Panc1 (cell line): ENCODE measurements around the gene CCM2. TPM values are rescaled to one million over a fixed set of nuclear protein-coding genes. Genes with fewer than 3 reads are reported as not detected.
A peak's percentile ranks its signal among the peaks of the same experiment; 100 is the strongest.

Source experiments
- ATAC-seq: fragments of 200-7000 bp; cut with Tn5 transposase; 2 replicates; pipeline ENCODE4 v1.9.1; 2020; ENCODE audit warnings: mild to moderate bottlenecking, moderate library complexity
- BruUV-seq: library from RNA; stranded (reverse); fragments of 400-500 nt; replicated peaks from 2 replicates; lab custom pipeline; 2021; lab: Mats Ljungman, UMichigan
- CTCF ChIA-PET: fragments of 300-600 bp; sonication (Branson Sonifier 250); formaldehyde crosslinking; loops from one replicate; lab custom pipeline; 2022; ENCODE audit warnings: antibody characterized with exemption; lab: Charles Lee
- POLR2A ChIA-PET: fragments of 300-600 bp; sonication (Branson Sonifier 250); formaldehyde crosslinking; loops from one replicate; lab custom pipeline; 2022; ENCODE audit warnings: antibody characterized with exemption; lab: Charles Lee
- DNase-seq: peaks from one replicate; pipeline ENCODE4 v3.0.0-alpha.2; 2010; ENCODE audit warnings: low read depth, low spot score
- H3K27ac ChIP-seq: 2 replicates; pipeline ENCODE4 v1.5.1; 2011; ENCODE audit warnings: mild to moderate bottlenecking, low read length, inconsistent platforms
- H3K27me3 ChIP-seq: fragments of 200-500 bp; sonication (Bioruptor generic); 2 replicates; pipeline ENCODE4 v1.6.0; 2014; ENCODE audit warnings: low read length, inconsistent platforms; ENCODE audit not compliant: control insufficient read depth, insufficient read depth
- H3K36me3 ChIP-seq: fragments of 200-500 bp; sonication (Bioruptor generic); 2 replicates; pipeline ENCODE4 v1.5.1; 2014; ENCODE audit warnings: inconsistent platforms, mild to moderate bottlenecking, low read length, moderate library complexity; ENCODE audit not compliant: control insufficient read depth, insufficient read depth
- H3K4me1 ChIP-seq: 2 replicates; pipeline ENCODE4 v1.5.1; 2011; ENCODE audit warnings: inconsistent platforms, mild to moderate bottlenecking, low read length, moderate library complexity; ENCODE audit not compliant: control insufficient read depth, insufficient read depth
- H3K4me3 ChIP-seq, 2 experiments: 2 replicates each; pipeline ENCODE4 v1.5.1; 2011 to 2012; ENCODE audit warnings: low read depth in 2 of 2, low read length in 2 of 2, mild to moderate bottlenecking in 2 of 2, inconsistent platforms in 1 of 2, moderate library complexity in 1 of 2
- H3K9me3 ChIP-seq: fragments of 200-500 bp; sonication (Bioruptor generic); 2 replicates; pipeline ENCODE4 v1.5.1; 2014; ENCODE audit warnings: low read depth, mild to moderate bottlenecking, inconsistent platforms, low read length, moderate library complexity; ENCODE audit not compliant: control insufficient read depth, insufficient read depth
- CTCF ChIP-seq: fragments of 450-650 bp; IDR thresholded peaks from 2 replicates; pipeline ENCODE4 v1.5.1; 2017; ENCODE audit warnings: mild to moderate bottlenecking
- POLR2AphosphoS5 ChIP-seq: IDR thresholded peaks from 2 replicates; pipeline ENCODE4 v1.6.1; 2012; ENCODE audit warnings: mild to moderate bottlenecking, low read depth, low read length, moderate library complexity
- SIN3A ChIP-seq: IDR thresholded peaks from 2 replicates; pipeline ENCODE4 v1.6.1; 2012; ENCODE audit warnings: low read depth, mild to moderate bottlenecking, low read length, moderate library complexity, borderline replicate concordance; ENCODE audit not compliant: insufficient read depth
- TCF7L2 ChIP-seq: IDR thresholded peaks from 2 replicates; pipeline ENCODE4 v1.6.1; 2011; ENCODE audit warnings: mild to moderate bottlenecking, low read depth, low read length, inconsistent platforms
- in situ Hi-C: cut with HindIII; loops from 2 replicates; pipeline ENCODE4 v1.10.0; 2016; ENCODE audit warnings: low sequenced_read_pairs, low pct_unique_long_range_greater_than_20kb
- intact Hi-C: fragments of 100-400 bp; cut with micrococcal nuclease; formaldehyde crosslinking; loops from one replicate; pipeline ENCODE4 v1.10.0; 2022; ENCODE audit not compliant: unreplicated experiment
- total RNA-seq: library from RNA; stranded (reverse); gene quantifications from one replicate; pipeline ENCODE4 v1.2.1, GENCODE V29; 2021; ENCODE audit not compliant: unreplicated experiment
- TF ChIP-seq, protein P1 (sequence below), 2 experiments: IDR thresholded peaks; 2 replicates each; pipeline ENCODE4 v1.6.1; 2011 to 2012; ENCODE audit warnings: low read depth in 2 of 2, control low read depth in 1 of 2, low read length in 1 of 2, mild to moderate bottlenecking in 1 of 2, moderate library complexity in 1 of 2; ENCODE audit not compliant: insufficient read depth in 1 of 2

Gene CCM2
- total RNA-seq, 1 experiment from 2014 or later: 97.1 TPM

GRCh38 chr7:45057878-45058277 is 57.9 kb downstream of the CCM2 start:
- Histone ChIP-seq H3K27me3 (no peaks in the 10 kb centered on the region), H3K27ac (no peak overlapping the region), H3K4me1 (no peaks in the 10 kb centered on the region), H3K9me3 (no peaks in the 10 kb centered on the region), H3K36me3 (no peaks in the 10 kb centered on the region), H3K4me3 (no peak overlapping the region)
- no peak for DNase-seq
- no TSS peak for BruUV-seq
- POLR2A ChIA-PET: no interaction called here
- 0 out of 2 replicates have a peak, but pooled peaks have one; percentile 31 for ATAC-seq
- intact Hi-C loops (no loop called here), in situ Hi-C loops (no loop called here)
- CTCF ChIA-PET: no interaction called here
- no peak for TF ChIP-seq SIN3A
- no peak for TF ChIP-seq POLR2AphosphoS5
- TF ChIP-seq TCF7L2: no peak
- TF ChIP-seq, protein P1, sequence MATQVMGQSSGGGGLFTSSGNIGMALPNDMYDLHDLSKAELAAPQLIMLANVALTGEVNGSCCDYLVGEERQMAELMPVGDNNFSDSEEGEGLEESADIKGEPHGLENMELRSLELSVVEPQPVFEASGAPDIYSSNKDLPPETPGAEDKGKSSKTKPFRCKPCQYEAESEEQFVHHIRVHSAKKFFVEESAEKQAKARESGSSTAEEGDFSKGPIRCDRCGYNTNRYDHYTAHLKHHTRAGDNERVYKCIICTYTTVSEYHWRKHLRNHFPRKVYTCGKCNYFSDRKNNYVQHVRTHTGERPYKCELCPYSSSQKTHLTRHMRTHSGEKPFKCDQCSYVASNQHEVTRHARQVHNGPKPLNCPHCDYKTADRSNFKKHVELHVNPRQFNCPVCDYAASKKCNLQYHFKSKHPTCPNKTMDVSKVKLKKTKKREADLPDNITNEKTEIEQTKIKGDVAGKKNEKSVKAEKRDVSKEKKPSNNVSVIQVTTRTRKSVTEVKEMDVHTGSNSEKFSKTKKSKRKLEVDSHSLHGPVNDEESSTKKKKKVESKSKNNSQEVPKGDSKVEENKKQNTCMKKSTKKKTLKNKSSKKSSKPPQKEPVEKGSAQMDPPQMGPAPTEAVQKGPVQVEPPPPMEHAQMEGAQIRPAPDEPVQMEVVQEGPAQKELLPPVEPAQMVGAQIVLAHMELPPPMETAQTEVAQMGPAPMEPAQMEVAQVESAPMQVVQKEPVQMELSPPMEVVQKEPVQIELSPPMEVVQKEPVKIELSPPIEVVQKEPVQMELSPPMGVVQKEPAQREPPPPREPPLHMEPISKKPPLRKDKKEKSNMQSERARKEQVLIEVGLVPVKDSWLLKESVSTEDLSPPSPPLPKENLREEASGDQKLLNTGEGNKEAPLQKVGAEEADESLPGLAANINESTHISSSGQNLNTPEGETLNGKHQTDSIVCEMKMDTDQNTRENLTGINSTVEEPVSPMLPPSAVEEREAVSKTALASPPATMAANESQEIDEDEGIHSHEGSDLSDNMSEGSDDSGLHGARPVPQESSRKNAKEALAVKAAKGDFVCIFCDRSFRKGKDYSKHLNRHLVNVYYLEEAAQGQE (IDR thresholded peaks at IDR 0.05; ENCODE audit: insufficient read depth in 1 of 2, low read depth in 2 of 2, low read length in 1 of 2): no peak
- TF ChIP-seq CTCF: no peak

- CTCF ChIA-PET: no interaction called here
- TSS peak; percentile 11 for BruUV-seq
- POLR2A ChIA-PET: no interaction called here
- H3K27me3 ChIP-seq: no peaks in the 10 kb centered on the region
- no peak overlapping the region for H3K4me3 ChIP-seq
- H3K36me3 ChIP-seq: peaks cover 2% of the 10 kb centered on the region; the same call in 1 of the 2 replicates
- TF ChIP-seq, protein P1 (IDR thresholded peaks at IDR 0.05; ENCODE audit: insufficient read depth in 1 of 2, low read depth in 2 of 2, low read length in 1 of 2): no peak
- no peak for TF ChIP-seq POLR2AphosphoS5
- TF ChIP-seq SIN3A: no peak
- no peak for TF ChIP-seq CTCF
- TF ChIP-seq TCF7L2: no peak
- no peak overlapping the region for H3K27ac ChIP-seq
- H3K4me1 ChIP-seq: no peaks in the 10 kb centered on the region
- no peak for ATAC-seq
- H3K9me3 ChIP-seq: no peaks in the 10 kb centered on the region
- intact Hi-C loops (no loop called here), in situ Hi-C loops (no loop called here)
- DNase-seq: no peak
These were observed 60.3 kb downstream of the CCM2 start for GRCh38 chr7:45060295-45060694.
